Nephron (organoid): Measurements from ENCODE around the gene DNAH9.

Experiments used
- H3K27ac Mint-ChIP-seq, 3 experiments: 2 replicates each; pipeline ENCODE4 v1.8.0; 2020; ENCODE audit warnings: mixed read lengths in 3 of 3, mild to moderate bottlenecking in 2 of 3, moderate library complexity in 1 of 3
- H3K27me3 Mint-ChIP-seq: 2 replicates; pipeline ENCODE4 v1.8.0; 2021; ENCODE audit warnings: low read depth, mild to moderate bottlenecking, moderate library complexity, mixed read lengths
- H3K36me3 Mint-ChIP-seq: 2 replicates; pipeline ENCODE4 v1.8.0; 2020; ENCODE audit warnings: low read depth, mixed read lengths
- H3K4me1 Mint-ChIP-seq: 2 replicates; pipeline ENCODE4 v1.8.0; 2020; ENCODE audit warnings: mixed read lengths
- H3K4me3 Mint-ChIP-seq, 3 experiments: 2 replicates each; pipeline ENCODE4 v1.8.0; 2020; ENCODE audit warnings: mild to moderate bottlenecking in 3 of 3, mixed read lengths in 3 of 3, moderate library complexity in 2 of 3
- H3K9me3 Mint-ChIP-seq: 2 replicates; pipeline ENCODE4 v1.8.0; 2020; ENCODE audit warnings: mixed read lengths
- CTCF ChIP-seq, 3 experiments: fragments of 200-600 bp; sonication (generic); IDR thresholded peaks; one replicate each; pipeline ENCODE4 v1.5.0; 2021; ENCODE audit warnings: antibody characterized with exemption in 3 of 3; ENCODE audit not compliant: unreplicated experiment in 3 of 3

DNAH9 gene

GRCh38 chr17:11997972-11998233 is 399.6 kb downstream of the DNAH9 start:
- Mint-ChIP-seq H3K4me3 (peak overlapping the region; percentile 89 to 93 (median 90)), H3K27me3 (no peaks in the 10 kb centered on the region), H3K4me1 (peaks cover 4% of the 10 kb centered on the region), H3K9me3 (no peaks in the 10 kb centered on the region), H3K36me3 (peaks cover 4% of the 10 kb centered on the region), H3K27ac (peak overlapping the region; percentile 76 to 96 (median 92))
- no peak for TF ChIP-seq CTCF (IDR thresholded peaks at IDR 0.05; ENCODE audit: unreplicated experiment in 3 of 3)

GRCh38 chr17:11999696-12000095 is 401.4 kb downstream of the DNAH9 start:
- no peak overlapping the region for H3K4me3 Mint-ChIP-seq
- no peak for TF ChIP-seq CTCF (IDR thresholded peaks at IDR 0.05; ENCODE audit: unreplicated experiment in 3 of 3)
- H3K27ac Mint-ChIP-seq, result no peak overlapping the region
- no peaks in the 10 kb centered on the region for H3K9me3 Mint-ChIP-seq
- no peaks in the 10 kb centered on the region for H3K36me3 Mint-ChIP-seq
- no peaks in the 10 kb centered on the region for H3K27me3 Mint-ChIP-seq
- H3K4me1 Mint-ChIP-seq, result peaks cover 4% of the 10 kb centered on the region

DNA sequence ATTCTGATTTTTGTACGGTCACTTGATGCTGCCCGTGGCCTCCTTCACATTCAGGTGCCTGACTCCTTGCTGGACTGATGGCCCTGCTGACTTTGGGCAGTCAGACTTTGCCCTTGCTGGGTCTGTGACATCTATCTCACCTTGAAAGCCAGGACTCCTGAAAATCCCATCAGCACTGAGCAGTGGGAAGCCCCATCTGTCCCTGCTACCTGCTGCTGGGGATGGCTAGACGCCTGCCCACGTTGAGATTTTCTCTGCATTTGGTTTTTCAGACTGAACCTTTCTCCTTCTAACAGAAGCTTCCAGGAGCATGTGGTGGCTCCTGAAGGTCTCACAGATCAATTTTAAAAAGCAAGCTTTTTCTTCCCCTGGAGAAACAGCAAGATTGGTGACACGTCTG is 409.2 kb downstream of the DNAH9 start:
- Mint-ChIP-seq H3K36me3 (no peaks in the 10 kb centered on the region), H3K4me3 (no peak overlapping the region), H3K27ac (no peak overlapping the region), H3K9me3 (no peaks in the 10 kb centered on the region), H3K4me1 (no peaks in the 10 kb centered on the region), H3K27me3 (no peaks in the 10 kb centered on the region)
- no peak for TF ChIP-seq CTCF (IDR thresholded peaks at IDR 0.05; ENCODE audit: unreplicated experiment in 3 of 3)
